T-helper 1 cell (primary cell): ENCODE data around the gene BTAF1.
"Not testable (repeated sequence)": the region's sequence is repeated elsewhere in the genome, so short reads cannot be mapped to it uniquely, and the experiment has no call there.

Source experiments
- DNase-seq, 5 donors: peaks; one replicate each; pipeline ENCODE4 v3.0.0-alpha.2; 2012 to 2020
- total RNA-seq, 4 donors: gene quantifications; one replicate each; lab custom pipeline; 2026; lab: John Stamatoyannopoulos, UW

The BTAF1 gene
- total RNA-seq = 277 to 322 (median 298) reads per million in 4 donors

- DNase-seq = peak; percentile 78 to 95 (median 88)
Measured at GRCh38 chr10:91923371-91924211, at the start of gene BTAF1. BTAF1 (plus strand) TSS chr10:91923770; CDS start chr10:91924077, 307 bp downstream.

- DNase-seq = no peak
Measured at GRCh38 chr10:91875156-91875555, 48.4 kb upstream of the BTAF1 start.

- DNase-seq = no peak
Measured at GRCh38 chr10:91875779-91876178, 47.8 kb upstream of the BTAF1 start.

GRCh38 chr10:91879515-91880170 is 43.9 kb upstream of the BTAF1 start:
- DNase-seq = no peak

GRCh38 chr10:91880310-91880709 is 43.3 kb upstream of the BTAF1 start:
- DNase-seq = no peak

- no peak for DNase-seq
Measured at GRCh38 chr10:91883549-91884444, 39.8 kb upstream of the BTAF1 start.

- DNase-seq = no peak
Measured at GRCh38 chr10:91884536-91884935, 39.0 kb upstream of the BTAF1 start.

GRCh38 chr10:91885362-91886079 is 38.0 kb upstream of the BTAF1 start:
- no peak for DNase-seq

- DNase-seq = no peak
Measured at GRCh38 chr10:91886954-91887271, 36.7 kb upstream of the BTAF1 start.

- peak in 1 of 5 donors; percentile 4 for DNase-seq
Measured at GRCh38 chr10:91887272-91888076, 36.1 kb upstream of the BTAF1 start.

GRCh38 chr10:91891125-91892001 is 32.2 kb upstream of the BTAF1 start:
- no peak for DNase-seq

GRCh38 chr10:91893051-91893450 is 30.5 kb upstream of the BTAF1 start:
- DNase-seq = no peak

- DNase-seq = not testable (repeated sequence)
Measured at GRCh38 chr10:91894261-91894685, 29.3 kb upstream of the BTAF1 start.

- no peak for DNase-seq
Measured at GRCh38 chr10:91896212-91896756, 27.3 kb upstream of the BTAF1 start.

- DNase-seq = no peak
Measured at GRCh38 chr10:91897421-91897820, 26.1 kb upstream of the BTAF1 start.

- peak in 1 of 5 donors; percentile 85 for DNase-seq
Measured at GRCh38 chr10:91901784-91902677, 21.5 kb upstream of the BTAF1 start.

GRCh38 chr10:91907033-91907594 is 16.5 kb upstream of the BTAF1 start:
- no peak for DNase-seq

GRCh38 chr10:91907914-91908336 is 15.6 kb upstream of the BTAF1 start:
- DNase-seq = no peak
